ENCODE measurements around the gene AKAP13.
"Not testable (repeated sequence)": the region's sequence is repeated elsewhere in the genome, so short reads cannot be mapped to it uniquely, and the experiment has no call there.

DNA sequence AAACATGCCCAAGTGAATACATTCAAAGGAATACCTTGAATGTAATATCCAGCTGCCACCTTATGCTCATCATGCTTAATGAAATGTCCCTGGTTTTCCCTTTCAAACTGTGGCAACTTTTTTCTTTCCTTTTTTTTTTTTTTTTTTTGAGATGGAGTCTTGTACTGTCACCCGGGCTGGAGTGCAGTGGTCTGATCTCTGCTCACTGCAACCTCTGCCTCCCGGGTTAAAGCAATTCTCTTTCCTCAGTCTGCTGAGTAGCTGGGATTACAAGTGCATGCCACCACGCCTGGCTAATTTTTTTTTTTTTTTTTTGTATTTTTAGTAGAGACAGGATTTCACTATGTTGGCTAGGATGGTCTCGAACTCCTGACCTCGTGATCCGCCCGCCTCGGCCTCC is 28.9 kb upstream of the AKAP13 start:
- TF ChIP-seq POLR2A (IDR thresholded peaks at IDR 0.05) = not testable (repeated sequence)
- TF ChIP-seq, protein P1, sequence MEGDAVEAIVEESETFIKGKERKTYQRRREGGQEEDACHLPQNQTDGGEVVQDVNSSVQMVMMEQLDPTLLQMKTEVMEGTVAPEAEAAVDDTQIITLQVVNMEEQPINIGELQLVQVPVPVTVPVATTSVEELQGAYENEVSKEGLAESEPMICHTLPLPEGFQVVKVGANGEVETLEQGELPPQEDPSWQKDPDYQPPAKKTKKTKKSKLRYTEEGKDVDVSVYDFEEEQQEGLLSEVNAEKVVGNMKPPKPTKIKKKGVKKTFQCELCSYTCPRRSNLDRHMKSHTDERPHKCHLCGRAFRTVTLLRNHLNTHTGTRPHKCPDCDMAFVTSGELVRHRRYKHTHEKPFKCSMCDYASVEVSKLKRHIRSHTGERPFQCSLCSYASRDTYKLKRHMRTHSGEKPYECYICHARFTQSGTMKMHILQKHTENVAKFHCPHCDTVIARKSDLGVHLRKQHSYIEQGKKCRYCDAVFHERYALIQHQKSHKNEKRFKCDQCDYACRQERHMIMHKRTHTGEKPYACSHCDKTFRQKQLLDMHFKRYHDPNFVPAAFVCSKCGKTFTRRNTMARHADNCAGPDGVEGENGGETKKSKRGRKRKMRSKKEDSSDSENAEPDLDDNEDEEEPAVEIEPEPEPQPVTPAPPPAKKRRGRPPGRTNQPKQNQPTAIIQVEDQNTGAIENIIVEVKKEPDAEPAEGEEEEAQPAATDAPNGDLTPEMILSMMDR (IDR thresholded peaks at IDR 0.05) = not testable (repeated sequence)

All from esophagus squamous epithelium (tissue), 4 donors.